ENCODE results near the gene ANK3. TPM values are rescaled to one million over a fixed set of nuclear protein-coding genes. Genes with fewer than 3 reads are reported as not detected.

ANK3 gene
- polyA plus RNA-seq, 1 donor (not counting 4 experiments of a cell fraction or from before 2014, with no cell fraction given) = 8.3 TPM

DNA sequence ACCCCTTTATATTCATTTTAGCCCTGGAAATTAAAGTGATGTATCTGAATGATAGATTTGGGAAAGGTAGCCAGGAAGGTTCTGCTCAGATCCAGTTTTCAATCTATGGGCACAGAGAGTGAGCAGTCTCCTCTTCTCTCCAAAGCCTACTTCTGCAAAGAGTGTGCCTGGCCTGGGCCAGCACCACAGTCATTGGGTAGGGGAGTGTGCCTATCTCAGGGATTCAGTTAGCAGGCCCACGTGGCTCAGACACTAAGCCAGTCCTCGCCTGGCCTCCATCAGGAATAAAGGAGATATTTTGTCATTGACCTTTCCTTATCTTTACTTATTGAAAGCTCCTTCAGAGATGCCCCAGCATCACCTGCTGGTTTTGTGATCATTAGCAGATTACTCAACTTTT, 267.5 kb downstream of the ANK3 start:
- DNase-seq (ENCODE audit: low read depth, low spot score) (no peak), FAIRE-seq (no peak)
- Histone ChIP-seq H3K27me3 (ENCODE audit: control insufficient read depth, extremely low read depth, insufficient read depth, low read length) (no peaks in the 10 kb centered on the region), H2AFZ (ENCODE audit: control insufficient read depth, low read length) (no peak overlapping the region), H3K4me2 (ENCODE audit: control insufficient read depth, extremely low read depth, insufficient read depth, low read depth, low read length) (no peak overlapping the region), H3K4me1 (ENCODE audit: control insufficient read depth, extremely low read depth, insufficient read depth, low read length) (peaks cover 15% of the 10 kb centered on the region), H4K20me1 (ENCODE audit: control insufficient read depth, extremely low read depth, insufficient read depth, low read length) (no peaks in the 10 kb centered on the region), H3K9me1 (ENCODE audit: control insufficient read depth, extremely low read depth, insufficient read depth, low read length) (no peaks in the 10 kb centered on the region), H3K36me3 (ENCODE audit: control insufficient read depth in 2 of 2, extremely low read depth in 1 of 2, insufficient read depth in 2 of 2, low read length in 2 of 2) (no peaks in the 10 kb centered on the region), H3K4me3 (ENCODE audit: control insufficient read depth in 2 of 3, extremely low read depth in 1 of 3, insufficient read depth in 2 of 3, low read depth in 1 of 3, low read length in 3 of 3) (no peak overlapping the region), H3K79me2 (ENCODE audit: control insufficient read depth, insufficient read depth, low read length) (no peaks in the 10 kb centered on the region), H3K27ac (ENCODE audit: control insufficient read depth, insufficient read depth, low read length) (no peak overlapping the region), H3K9ac (ENCODE audit: control insufficient read depth, extremely low read depth, insufficient read depth, low read length) (no peak overlapping the region), H3K9me3 (ENCODE audit: control insufficient read depth, low read depth, low read length) (no peaks in the 10 kb centered on the region)
- dilution Hi-C loops (cut with MboI; ENCODE audit: extremely low pct_ligation_motif_present, low sequenced_read_pairs) = loop anchor here (25.0 kb wide), 2 partner anchors 90 to 315 kb away; no protein-coding TSS in a partner anchor
- no peak for TF ChIP-seq CTCF (optimal IDR thresholded peaks at IDR 0.05 in 1 of 3, IDR thresholded peaks at IDR 0.05 in 1 of 3, conservative IDR thresholded peaks at IDR 0.05 in 1 of 3; ENCODE audit: extremely low read depth in 1 of 3, insufficient read depth in 2 of 3, low read length in 3 of 3)

DNA sequence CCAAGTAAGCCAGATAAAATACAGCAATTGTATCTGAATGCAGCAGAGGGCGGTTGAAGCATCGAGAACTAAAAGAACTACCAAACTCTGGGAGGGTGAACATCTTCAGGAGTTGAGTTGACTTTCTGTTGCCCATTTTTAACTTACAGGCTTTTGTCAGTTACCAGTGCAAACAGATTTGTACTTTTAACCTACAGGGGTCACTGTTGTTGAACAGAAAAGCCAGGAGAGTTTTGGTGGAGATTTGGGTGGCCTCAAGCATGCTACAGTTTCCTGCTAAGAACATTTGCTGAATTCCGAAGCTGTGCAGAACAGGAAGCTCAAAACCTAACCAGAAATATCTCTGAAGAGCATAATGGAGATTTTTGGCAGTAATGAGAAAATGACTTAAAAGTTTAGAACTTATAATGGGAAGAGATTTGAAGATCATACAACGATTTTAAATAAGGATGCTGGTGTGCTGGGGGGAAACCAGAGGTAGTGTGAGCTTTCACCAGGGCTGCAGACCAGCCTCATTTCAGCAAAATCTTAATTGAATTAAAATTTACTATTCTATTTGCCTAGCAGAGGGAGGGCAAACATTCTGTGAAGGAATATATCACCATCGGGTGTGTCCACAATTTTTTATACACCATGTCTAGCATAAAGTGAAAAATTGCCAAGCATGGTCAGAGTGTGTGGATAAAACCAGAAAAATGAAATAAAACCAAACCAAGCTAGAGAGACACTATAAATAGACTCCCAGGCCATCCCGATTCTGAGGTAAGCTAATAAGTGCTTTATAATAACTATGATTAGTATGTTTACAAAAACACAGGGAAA, 274.7 kb downstream of the ANK3 start:
- Histone ChIP-seq H3K4me2 (ENCODE audit: control insufficient read depth, extremely low read depth, insufficient read depth, low read depth, low read length) (no peak overlapping the region), H3K4me3 (ENCODE audit: control insufficient read depth in 2 of 3, extremely low read depth in 1 of 3, insufficient read depth in 2 of 3, low read depth in 1 of 3, low read length in 3 of 3) (no peak overlapping the region), H3K79me2 (ENCODE audit: control insufficient read depth, insufficient read depth, low read length) (no peaks in the 10 kb centered on the region), H4K20me1 (ENCODE audit: control insufficient read depth, extremely low read depth, insufficient read depth, low read length) (no peaks in the 10 kb centered on the region), H3K4me1 (ENCODE audit: control insufficient read depth, extremely low read depth, insufficient read depth, low read length) (no peaks in the 10 kb centered on the region), H3K9me1 (ENCODE audit: control insufficient read depth, extremely low read depth, insufficient read depth, low read length) (no peaks in the 10 kb centered on the region), H3K27ac (ENCODE audit: control insufficient read depth, insufficient read depth, low read length) (no peak overlapping the region), H2AFZ (ENCODE audit: control insufficient read depth, low read length) (no peak overlapping the region), H3K9me3 (ENCODE audit: control insufficient read depth, low read depth, low read length) (no peaks in the 10 kb centered on the region), H3K27me3 (ENCODE audit: control insufficient read depth, extremely low read depth, insufficient read depth, low read length) (no peaks in the 10 kb centered on the region), H3K9ac (ENCODE audit: control insufficient read depth, extremely low read depth, insufficient read depth, low read length) (no peak overlapping the region), H3K36me3 (ENCODE audit: control insufficient read depth in 2 of 2, extremely low read depth in 1 of 2, insufficient read depth in 2 of 2, low read length in 2 of 2) (no peaks in the 10 kb centered on the region)
- dilution Hi-C loops (cut with MboI; ENCODE audit: extremely low pct_ligation_motif_present, low sequenced_read_pairs) = loop anchor here (25.0 kb wide), 2 partner anchors 97 to 322 kb away; no protein-coding TSS in a partner anchor
- DNase-seq (ENCODE audit: low read depth, low spot score) (no peak), FAIRE-seq (peak; percentile 86)
- TF ChIP-seq CTCF (optimal IDR thresholded peaks at IDR 0.05 in 1 of 3, IDR thresholded peaks at IDR 0.05 in 1 of 3, conservative IDR thresholded peaks at IDR 0.05 in 1 of 3; ENCODE audit: extremely low read depth in 1 of 3, insufficient read depth in 2 of 3, low read length in 3 of 3) (peak; percentile 43 to 56 (median 56)), EZH2 (IDR thresholded peaks at IDR 0.05; ENCODE audit: low read length) (no peak)

Data from keratinocyte (primary cell).